ENCODE data around the gene PDE2A.

The PDE2A gene

DNA sequence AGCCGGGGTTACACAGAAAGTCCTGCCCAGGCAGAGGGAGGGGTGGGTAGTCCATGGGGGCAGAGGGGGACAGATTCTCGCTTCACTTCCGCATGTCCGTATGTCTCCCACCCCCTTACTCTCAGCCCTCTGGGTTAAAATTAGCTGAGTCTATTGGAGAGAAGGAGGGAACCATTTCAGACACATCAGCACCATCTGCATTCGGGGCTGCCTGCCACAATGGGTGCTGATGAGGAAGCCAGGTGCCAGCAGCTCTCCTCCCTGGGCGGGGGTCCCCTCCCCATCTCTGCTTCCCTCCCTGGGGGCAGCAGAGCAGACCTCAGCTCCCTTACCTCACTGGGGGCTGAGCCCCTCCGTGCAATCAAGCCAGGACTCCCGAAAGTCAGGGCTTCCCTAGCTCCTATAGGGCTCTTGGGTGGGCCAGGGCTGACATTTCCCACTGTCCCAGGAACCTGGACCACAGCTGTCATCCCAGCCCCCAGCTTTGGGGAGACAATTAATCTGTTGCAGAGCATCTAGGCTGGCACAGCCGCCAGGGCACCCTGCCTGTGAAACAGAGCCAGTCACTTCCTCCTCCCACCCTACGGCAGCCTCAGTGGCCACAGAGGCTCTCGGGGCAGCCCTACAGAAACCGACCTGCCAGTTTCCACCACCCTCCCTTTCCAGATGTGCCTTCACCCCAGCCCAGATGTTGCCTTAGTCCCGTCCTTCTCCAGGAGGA, 67.3 kb downstream of the PDE2A start:
- no peak for DNase-seq

DNA sequence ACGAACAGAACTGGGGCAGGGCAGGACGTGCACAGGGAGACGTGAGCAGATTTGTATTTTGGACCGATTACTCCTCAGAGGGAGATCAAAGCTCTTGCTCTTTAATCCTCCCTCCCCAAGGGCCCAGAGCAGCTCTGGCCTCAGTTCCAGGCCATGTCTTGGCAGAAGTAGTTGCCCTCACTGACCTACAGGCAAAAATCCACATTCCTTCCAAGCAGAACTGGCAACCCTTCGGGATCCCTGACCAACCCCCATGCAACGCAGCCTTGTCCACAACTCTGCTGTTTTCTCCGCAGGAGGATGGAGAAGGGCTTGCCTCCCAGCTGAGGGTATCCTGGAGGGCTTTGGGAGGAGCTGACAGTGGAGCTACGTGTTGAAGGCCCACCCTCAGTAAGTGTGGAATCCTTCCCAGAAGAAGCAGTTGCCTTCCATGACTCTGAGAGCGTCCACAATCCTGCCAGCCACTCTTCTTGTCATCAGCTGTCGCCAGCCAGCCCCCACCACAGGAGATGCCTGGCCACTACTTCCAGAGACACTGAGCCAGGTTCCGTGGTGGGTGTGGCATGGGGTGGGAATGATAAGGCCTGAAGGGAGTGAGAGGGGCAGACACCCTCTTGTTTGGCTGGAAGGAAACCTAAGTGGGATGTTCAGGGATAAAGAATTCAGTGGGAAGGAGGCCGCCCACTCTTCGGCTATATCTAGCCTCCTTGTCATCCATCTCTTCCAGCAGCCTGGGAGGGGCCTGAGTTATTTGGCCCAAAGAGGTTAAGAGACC, 68.1 kb downstream of the PDE2A start:
- no peak for DNase-seq

DNA sequence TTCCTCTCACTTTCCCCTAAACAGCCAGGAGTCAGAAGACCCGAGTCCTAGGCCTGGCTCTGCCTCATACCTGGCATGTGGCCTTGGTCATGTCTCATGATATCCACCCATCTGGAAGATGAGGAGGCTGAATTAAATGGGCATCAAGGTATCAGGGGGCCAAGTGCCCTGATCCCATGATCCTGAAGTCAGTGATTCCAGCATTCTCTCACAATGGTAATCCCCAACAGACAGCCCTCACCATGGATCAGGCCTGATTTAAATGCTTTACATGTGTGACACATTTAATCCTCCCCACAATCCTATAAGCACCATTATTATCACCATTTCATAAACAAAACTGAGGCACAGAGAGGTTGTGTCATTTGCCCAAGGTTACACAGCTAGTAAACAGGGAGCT, 70.0 kb downstream of the PDE2A start:
- no peak for DNase-seq

DNA sequence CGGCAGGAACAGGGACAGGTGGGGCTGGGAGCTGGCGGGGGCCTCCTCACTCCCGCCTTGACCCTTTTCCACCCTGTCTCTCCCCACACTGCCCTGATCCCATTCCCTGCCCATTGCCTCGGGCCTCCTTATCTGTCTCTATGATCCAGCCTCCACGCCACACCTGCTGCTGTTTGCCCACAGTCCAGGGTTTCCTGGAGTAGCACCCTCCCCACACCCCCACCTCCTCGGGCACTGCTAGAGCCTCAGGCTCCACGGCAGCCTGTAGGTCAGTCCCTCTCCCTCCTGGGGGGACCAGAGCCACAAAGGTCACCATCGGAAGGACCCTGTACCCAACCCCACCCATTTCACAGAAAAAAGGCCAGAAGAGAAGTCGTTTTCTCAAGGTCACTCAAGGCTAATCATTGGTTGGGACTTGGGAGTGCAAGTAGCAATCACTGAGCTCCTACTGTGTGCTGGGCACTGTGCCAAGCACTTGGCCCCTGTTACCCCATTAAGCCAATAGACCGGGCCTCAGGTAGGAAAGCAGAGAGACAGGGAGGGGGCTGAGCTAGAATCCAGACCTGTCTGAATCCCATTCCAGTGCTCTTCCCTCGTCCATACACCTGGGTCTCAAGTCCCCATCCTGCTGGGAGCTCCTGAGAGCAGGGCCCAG, 71.8 kb downstream of the PDE2A start:
- DNase-seq, result no peak

DNA sequence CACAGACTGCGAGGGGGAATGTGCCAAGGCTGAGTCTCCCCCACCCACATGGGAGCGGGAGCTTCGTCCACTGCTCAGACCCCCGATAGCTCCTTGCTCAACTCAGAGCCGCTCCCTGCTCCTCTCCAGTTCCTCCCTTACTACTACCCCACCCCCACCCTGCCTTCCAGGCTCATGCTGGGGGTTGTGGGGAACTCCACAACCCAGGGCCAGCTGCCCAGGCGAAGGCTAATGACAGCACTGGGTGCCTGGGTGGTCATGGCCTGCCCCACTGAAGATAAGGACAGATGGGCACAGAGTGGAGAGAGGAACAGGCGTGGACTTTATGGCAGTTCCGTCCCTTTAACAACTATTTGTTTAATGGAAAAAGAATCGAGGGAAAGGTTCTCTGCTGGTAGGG, 73.7 kb downstream of the PDE2A start:
- DNase-seq, result no peak

DNA sequence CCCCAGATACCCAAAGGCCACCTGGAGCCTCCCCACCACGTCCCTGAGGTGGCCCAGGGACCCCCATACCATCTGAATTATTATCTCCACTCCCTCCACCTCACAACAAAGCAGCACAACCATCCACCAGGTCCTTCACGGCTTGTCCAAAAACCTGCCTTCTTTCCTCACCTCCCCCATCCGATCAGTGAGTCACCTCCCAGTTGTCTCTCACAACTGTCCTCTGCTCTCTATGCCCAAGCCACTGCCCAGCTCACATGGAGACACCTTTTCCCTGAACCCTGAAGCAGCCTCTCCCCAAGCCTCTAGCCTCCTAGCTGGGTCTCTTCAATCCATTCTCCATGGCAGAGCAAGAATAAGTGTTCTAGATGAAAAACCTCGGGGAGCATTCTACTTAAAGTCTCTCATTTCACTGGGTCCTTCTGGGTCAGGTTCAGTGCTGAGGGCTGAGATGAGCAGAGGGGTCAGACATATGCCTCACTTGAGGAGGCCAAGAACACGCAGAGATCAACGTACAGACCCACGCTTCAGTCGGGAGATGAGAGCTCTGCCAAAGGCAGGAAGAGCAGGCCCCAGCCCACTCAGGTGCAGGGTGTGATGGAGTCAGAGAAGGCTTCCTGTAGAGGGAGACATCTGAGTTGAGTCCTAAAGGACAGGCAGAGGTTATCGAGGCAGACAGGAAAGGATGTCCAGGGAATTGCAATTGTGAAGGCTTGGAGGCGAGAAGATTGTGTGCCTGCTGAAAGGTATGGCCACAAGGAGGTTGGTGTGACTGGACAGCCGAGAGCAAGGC, 74.7 kb downstream of the PDE2A start:
- DNase-seq, result no peak

DNA sequence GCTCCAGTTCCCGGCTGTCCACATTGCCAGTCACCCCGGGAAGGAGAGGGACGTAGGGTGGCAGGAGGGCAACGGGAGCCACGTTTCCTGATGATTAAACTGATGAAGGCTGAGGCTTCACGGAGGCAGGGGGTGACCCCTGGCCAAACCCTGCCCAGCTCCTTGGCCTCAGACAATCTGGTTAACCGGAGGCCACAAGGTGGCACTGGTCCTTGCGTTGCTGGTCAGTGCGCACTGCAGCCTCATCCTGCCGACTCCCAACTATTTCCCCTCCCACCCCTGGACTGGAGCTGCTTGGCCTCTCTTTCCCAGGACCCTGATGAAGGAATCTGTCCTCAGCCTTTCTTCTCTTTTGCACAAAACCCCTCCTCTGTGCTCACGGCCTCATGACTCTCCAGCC, 75.3 kb downstream of the PDE2A start:
- DNase-seq, result no peak

DNA sequence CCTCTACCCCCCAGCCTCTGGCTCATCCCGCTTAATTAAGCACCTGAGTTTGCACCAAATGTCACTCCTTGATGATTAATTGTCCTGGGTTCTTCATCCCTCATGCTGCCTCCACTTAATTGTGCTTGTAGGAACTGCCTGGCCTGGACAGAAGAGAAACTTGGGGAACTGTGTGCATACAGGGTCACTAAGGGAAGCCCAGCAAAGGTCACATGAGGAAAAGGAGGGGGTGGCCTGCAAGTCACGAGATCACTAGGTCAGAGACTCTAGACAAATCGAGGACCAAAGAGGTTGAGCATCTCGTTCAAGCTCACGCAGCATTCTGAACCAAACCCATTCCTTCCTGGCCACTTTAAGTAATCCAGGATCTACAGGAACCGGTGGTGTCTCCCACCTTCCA, 75.8 kb downstream of the PDE2A start:
- no peak for DNase-seq

DNA sequence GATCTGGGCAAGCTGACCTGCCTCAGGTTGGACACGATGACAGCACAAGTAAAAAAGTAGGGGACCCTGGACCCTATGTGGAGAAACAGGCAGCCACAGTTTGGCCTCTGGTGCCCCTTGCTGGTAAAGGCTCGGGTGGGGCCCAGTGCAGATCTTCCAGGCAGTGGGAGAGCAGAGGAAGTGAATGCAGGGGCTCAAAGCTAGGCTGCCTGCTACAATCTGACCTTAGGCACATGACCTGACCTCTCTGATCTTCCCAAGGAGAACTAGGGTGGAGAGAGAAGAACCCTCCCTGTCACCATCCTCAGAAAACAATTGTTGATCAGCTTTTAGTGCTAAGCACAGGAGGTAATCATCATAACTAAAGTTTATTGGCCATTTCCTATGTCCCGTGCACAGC, 76.5 kb downstream of the PDE2A start:
- DNase-seq, result no peak

DNA sequence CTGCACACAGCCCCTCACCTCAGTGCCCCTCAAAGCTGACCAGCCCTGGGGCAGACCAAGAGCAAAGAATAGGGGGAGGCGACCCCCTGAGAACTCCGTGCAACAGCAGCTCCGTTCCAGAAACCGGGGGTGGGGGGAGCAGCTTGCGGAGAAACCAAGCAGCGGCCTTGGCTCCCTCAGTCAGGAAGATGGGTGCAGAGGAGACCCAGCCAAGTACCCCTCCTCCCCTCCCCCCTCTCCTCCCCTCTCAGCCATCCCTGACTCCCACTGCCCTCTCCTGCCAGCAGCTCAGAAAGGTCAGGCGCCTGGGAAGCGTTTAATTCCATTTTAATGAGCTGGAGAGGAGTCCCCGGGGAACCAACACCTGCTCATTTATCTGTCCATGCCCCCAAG, 78.9 kb downstream of the PDE2A start:
- no peak for DNase-seq

DNA sequence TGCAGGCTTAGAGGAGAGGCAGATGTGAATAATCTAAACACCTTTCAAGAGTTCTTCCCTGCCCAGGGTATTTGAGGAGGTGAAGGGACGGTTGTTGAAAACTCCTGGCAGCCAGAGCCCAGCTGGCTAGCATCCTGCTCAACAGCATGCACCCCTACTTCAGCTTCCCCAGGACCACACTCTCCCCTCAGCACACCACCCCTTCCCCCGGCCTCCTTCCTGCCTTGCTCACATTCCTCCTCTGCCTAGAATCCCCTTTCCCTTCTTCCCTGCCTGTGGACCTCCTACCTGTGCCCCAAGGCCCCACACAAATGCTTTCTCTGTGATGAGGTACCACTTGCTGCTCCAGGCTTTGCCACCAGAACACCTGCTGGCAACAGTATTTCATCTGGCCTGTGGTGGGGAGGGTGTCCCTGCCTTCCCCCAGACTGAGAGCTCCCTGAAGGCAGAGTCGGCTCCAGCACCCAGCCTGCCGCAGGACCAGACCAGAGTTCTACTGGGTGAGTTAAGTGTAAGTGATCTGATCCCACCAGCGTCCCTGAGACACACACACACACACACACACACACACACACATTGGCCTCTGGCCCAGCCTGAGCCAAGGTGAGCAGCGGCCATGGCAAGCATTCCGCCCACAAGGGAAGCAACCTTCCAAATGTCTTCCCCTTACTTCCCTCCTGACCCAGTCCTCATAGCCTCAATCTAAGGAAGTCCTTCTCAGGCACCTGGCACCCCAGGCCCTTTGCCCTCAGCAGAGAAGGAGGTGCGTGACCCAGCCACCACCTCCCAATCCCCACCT, 79.5 kb downstream of the PDE2A start:
- DNase-seq, result no peak

DNA sequence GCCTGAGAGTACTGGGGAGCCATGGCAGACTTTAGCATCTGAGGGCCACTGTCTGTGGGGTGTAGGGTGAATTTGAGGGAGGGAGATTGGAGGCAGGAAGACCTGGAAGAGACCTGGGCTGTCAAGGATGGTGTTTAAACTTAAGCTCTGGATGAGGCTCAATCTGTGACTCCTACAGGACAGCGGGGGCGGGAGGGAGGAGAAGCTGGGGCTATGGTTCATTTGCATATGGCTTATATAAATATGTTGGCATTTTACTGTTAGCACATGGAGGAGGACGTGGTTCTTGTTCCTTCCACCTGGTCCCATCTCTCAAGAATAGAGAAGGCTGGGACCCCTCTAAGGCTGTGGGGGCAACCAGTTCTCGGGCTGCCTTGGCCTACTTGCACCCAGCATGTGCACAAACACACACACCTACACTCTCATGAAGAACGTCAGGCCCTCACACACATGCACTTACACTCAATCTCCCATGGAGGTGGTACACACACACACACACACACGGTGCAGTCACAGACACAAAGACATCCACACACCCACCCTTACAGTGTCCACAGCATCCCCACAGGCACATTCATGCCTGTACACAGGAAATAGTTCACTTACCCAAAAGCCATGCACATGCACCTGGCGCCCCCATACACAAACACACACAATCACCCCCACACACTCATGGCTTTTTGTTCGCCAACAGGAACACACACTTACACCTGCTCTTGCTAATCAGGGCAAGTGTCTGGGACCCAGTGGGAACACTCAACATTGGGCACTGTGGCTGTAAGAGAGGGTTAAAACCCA, 81.3 kb downstream of the PDE2A start:
- no peak for DNase-seq

DNA sequence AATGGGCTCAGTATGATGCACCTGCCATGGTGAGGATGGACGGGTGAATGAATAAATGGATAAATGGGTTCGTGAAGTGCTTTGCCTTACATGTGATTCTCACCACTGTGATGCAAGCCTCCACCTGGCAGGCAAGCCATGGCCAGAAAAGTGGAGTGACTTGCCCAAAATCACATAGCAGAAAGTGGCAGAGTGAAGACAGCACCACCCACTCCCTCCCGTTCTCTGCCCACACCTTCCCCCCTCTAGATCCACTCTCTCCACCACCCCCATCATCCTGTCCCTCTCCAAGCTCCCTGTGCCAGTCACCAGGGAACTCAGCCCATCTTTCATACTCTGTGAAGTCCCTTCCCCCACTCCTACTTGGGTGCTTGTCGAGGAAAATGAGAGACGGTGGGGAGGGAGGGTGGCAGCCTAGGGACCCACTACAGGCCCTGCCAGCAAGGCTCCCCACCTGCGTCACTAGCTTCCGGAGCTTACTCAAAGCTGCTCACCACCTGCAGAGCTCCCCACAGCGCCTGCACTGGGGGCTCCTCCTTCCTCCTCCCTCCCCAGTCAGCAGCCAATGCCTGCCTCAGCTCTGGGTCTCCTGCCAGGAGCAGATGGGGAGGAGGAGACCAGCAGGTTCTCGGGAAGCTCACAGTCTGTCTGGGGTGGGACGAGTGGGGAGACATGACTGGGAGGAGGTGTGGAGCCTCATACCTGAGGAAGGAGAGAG, 82.3 kb downstream of the PDE2A start:
- DNase-seq, result peak; percentile 38

DNA sequence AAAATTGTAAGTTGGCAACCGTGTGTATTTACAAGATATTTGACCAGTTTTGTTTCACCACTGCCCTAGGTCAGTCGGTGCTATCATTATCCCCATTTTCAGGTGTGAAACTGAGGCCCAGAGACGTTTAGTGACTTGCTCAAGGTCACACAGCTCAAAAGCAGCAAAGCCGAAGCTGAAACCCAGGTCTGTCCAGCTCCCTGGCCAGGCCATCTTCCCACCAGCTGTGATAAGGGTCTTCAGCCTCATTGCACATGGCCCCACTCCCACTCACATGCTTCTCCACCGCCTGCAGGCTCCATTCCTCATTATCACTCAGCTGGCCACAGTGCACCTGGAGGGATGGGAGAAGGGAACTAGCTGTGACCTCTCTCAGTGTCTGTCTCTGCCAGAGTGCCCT, 83.2 kb downstream of the PDE2A start:
- no peak for DNase-seq

DNA sequence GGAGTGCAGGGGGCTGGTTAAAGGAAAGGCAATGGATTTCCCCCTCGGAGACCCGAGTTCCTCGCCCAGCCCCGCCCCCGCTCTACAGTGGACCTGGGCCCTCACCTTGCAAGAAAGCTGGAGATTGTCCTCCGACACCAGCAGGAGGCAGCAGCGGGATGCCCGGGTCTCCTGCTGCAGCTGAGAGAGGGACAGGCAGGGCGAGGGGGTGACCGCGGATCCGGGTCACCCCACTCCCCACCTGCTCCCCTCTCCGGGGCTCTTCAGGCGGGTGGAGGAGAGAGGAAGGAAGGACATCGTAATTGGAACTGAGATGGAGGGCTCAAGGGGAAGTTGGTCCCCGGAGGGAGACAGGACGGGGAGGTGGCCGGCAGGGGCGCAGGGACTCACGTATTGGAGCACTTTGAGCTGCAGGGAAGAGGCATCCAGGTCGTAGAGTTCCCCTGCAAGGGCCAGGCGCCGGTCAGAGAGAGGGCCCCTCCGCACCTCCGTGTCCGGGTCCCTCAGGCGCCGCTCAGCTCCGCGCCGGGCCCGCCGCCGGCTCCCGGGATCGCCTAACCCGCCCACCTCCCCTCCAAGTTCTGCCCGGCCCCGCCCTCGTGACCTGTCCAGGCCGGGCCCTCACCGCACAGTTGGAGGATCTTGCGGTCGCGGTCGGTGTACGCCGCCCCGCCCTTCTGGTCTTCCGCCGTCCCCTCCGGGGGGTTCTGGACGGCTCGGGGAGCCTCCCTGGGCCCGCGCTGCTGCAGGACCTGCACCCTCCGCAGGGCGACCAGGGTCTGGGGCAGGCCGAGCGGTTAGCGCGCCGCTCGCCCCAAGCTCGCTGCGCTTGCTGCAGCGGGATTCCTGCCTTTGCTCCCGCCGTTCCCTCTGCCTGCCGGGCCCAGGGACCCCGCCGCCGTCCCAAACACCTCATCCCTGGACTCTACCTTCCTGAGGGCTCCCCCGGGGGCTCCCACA, 84.1 kb downstream of the PDE2A start:
- DNase-seq, result peak; percentile 34

DNA sequence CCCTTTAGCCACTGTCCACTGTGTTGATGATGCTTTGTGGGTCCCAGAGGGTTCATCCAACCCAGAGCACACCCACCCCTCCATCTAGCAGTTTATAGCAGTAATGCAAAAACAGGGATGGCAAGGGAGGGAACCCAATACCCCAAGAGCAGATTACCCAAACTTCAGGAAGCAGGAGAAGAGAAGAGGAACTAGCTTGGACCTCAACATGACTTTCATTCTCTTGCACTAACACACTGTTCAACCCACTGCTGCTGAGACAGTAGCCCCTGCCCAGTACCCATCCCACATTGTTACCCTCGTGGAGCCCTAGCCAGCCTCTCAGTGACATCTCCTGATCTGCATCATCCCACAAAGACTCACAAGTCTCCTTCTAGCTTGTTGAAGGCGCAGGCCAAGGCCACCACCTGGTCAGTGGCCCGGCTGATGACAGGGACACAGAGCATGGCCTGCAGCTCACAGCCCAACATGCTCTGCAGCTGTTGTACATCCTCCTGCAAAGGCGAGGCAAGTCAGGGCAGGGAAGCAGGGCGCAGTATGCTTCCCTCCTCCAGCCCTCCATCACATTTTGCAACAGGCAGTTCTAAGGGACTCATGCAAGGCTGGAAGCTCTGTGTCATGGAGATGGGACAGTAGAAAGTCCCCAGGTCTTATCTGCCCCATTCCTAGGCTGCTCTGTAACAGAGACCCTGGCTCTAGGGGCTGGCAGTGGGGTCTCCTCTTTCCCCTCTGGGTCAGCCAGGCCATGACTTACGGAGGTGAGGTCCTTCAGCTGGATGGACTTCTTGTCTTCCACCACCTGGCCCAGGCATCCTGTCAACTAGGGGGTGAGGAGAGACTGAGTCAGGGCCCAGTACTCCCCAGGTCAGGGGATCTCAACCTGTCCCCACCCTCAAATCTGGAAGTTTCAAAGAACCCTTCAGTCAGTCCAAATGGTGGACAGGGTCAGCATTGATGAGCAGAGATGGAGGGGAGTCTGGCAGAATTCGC, 85.5 kb downstream of the PDE2A start:
- no peak for DNase-seq

DNA sequence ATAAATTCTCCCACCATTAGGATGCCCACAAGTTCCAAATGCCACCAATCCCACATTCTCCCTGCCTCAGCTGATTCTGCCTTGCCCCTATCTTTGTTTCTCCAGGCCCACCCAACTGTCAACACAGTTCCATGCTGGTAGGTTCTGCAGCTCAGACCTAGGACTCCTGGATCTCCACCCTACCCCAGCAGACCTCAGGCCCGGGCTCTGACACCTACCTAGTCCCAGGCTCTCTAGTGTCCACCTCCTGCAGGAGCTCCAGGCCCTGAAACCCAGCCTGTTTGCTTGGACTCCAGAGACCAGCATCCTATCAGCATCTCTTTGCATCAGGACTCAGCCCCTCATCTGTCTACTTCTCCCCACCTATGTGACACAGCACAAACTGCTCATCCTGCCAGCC, 86.5 kb downstream of the PDE2A start:
- DNase-seq, result no peak
